ENCODE data around the gene ZNF689. TPM values are rescaled to one million over a fixed set of nuclear protein-coding genes. Genes with fewer than 3 reads are reported as not detected.
"Not testable (repeated sequence)": the region's sequence is repeated elsewhere in the genome, so short reads cannot be mapped to it uniquely, and the experiment has no call there.

ZNF689 gene
- total RNA-seq, 1 experiment from 2014 or later = 10.9 TPM

- no peak for DNase-seq (ENCODE audit: low spot score)
- in situ Hi-C loops (cut with HindIII; ENCODE audit: low sequenced_read_pairs) = loop anchor here (25.0 kb wide), 1 partner anchor 229 kb away; the partner anchor contains the start of gene ZNF771
Observed at GRCh38 chr16:30641378-30641982, 31.3 kb upstream of the ZNF689 start.

- DNase-seq (ENCODE audit: low spot score) = peak; percentile 34
- in situ Hi-C loops (cut with HindIII; ENCODE audit: low sequenced_read_pairs) = loop anchor here (25.0 kb wide), 1 partner anchor 226 kb away; the partner anchor contains the start of gene ZNF771
Observed at GRCh38 chr16:30637944-30638343, 27.8 kb upstream of the ZNF689 start.

GRCh38 chr16:30637139-30637538 lies 26.9 kb upstream of the ZNF689 start:
- DNase-seq (ENCODE audit: low spot score) = not testable (repeated sequence)
- in situ Hi-C loops (cut with HindIII; ENCODE audit: low sequenced_read_pairs) = loop anchor here (25.0 kb wide), 1 partner anchor 225 kb away; the partner anchor contains the start of gene ZNF771

- no peak for DNase-seq (ENCODE audit: low spot score)
- in situ Hi-C loops (cut with HindIII; ENCODE audit: low sequenced_read_pairs) = loop anchor here (25.0 kb wide), 1 partner anchor 224 kb away; the partner anchor contains the start of gene ZNF771
Observed at GRCh38 chr16:30636599-30636998, 26.4 kb upstream of the ZNF689 start.

GRCh38 chr16:30633526-30633925 lies 23.3 kb upstream of the ZNF689 start:
- no peak for DNase-seq (ENCODE audit: low spot score)
- in situ Hi-C loops (cut with HindIII; ENCODE audit: low sequenced_read_pairs) = loop anchor here (5.0 to 25.0 kb wide), 2 partner anchors 59 to 221 kb away; partner anchors contain the start of gene ZNF771

GRCh38 chr16:30632454-30632853 lies 22.3 kb upstream of the ZNF689 start:
- in situ Hi-C loops (cut with HindIII; ENCODE audit: low sequenced_read_pairs) = loop anchor here (5.0 to 25.0 kb wide), 2 partner anchors 60 to 220 kb away; partner anchors contain the start of gene ZNF771
- not testable (repeated sequence) for DNase-seq (ENCODE audit: low spot score)

- in situ Hi-C loops (cut with HindIII; ENCODE audit: low sequenced_read_pairs) = loop anchor here (25.0 kb wide), 1 partner anchor 217 kb away; the partner anchor contains the start of gene ZNF771
- peak; percentile 84 for DNase-seq (ENCODE audit: low spot score)
Observed at GRCh38 chr16:30628628-30629540, 18.7 kb upstream of the ZNF689 start.

GRCh38 chr16:30626236-30626635 lies 16.0 kb upstream of the ZNF689 start:
- no peak for DNase-seq (ENCODE audit: low spot score)
- in situ Hi-C loops (cut with HindIII; ENCODE audit: low sequenced_read_pairs) = loop anchor here (25.0 kb wide), 1 partner anchor 214 kb away; the partner anchor contains the start of gene ZNF771

- in situ Hi-C loops (cut with HindIII; ENCODE audit: low sequenced_read_pairs) = no loop called here
Observed at GRCh38 chr16:30623536-30624283, 13.5 kb upstream of the ZNF689 start.

GRCh38 chr16:30622455-30623032 lies 12.4 kb upstream of the ZNF689 start:
- in situ Hi-C loops (cut with HindIII; ENCODE audit: low sequenced_read_pairs) = no loop called here
- DNase-seq (ENCODE audit: low spot score) = no peak

More at GRCh38 chr16:30623536-30624283, 13.5 kb upstream of the ZNF689 start:
- no peak for DNase-seq (ENCODE audit: low spot score)

- DNase-seq (ENCODE audit: low spot score) = no peak
- in situ Hi-C loops (cut with HindIII; ENCODE audit: low sequenced_read_pairs) = no loop called here
Observed at GRCh38 chr16:30621765-30622164, 11.6 kb upstream of the ZNF689 start.

- in situ Hi-C loops (cut with HindIII; ENCODE audit: low sequenced_read_pairs) = no loop called here
Observed at GRCh38 chr16:30620169-30620568, 10.0 kb upstream of the ZNF689 start.

GRCh38 chr16:30619638-30620037 lies 9.4 kb upstream of the ZNF689 start:
- in situ Hi-C loops (cut with HindIII; ENCODE audit: low sequenced_read_pairs) = no loop called here
- DNase-seq (ENCODE audit: low spot score) = no peak

More at GRCh38 chr16:30620169-30620568, 10.0 kb upstream of the ZNF689 start:
- DNase-seq (ENCODE audit: low spot score) = no peak

GRCh38 chr16:30619202-30619601 lies 9.0 kb upstream of the ZNF689 start:
- in situ Hi-C loops (cut with HindIII; ENCODE audit: low sequenced_read_pairs) = no loop called here
- DNase-seq (ENCODE audit: low spot score) = no peak

GRCh38 chr16:30615358-30616091 lies 5.3 kb upstream of the ZNF689 start:
- peak; percentile 13 for DNase-seq (ENCODE audit: low spot score)
- in situ Hi-C loops (cut with HindIII; ENCODE audit: low sequenced_read_pairs) = no loop called here

- in situ Hi-C loops (cut with HindIII; ENCODE audit: low sequenced_read_pairs) = no loop called here
- peak; percentile 57 for DNase-seq (ENCODE audit: low spot score)
Observed at GRCh38 chr16:30609002-30609925, 925 bp downstream of the ZNF689 start.

- no peak for DNase-seq (ENCODE audit: low spot score)
- in situ Hi-C loops (cut with HindIII; ENCODE audit: low sequenced_read_pairs) = no loop called here
Observed at GRCh38 chr16:30606004-30606403, 4.2 kb downstream of the ZNF689 start.
